Ovary (tissue), 3 donors: ENCODE measurements around the gene KLK11.

ENCODE experiments used
- CTCF ChIP-seq, 3 donors: fragments of 450-650 bp in 2 of 3; fragments of 200-600 bp in 1 of 3; IDR thresholded peaks; one replicate each; pipeline versions ENCODE4 v1.5.1 to v1.8.0; 2016 to 2022; ENCODE audit warnings: antibody characterized with exemption in 3 of 3, mild to moderate bottlenecking in 1 of 3
- EP300 ChIP-seq: sonication (generic); formaldehyde crosslinking; IDR thresholded peaks from one replicate; pipeline ENCODE4 v1.6.1; 2017; ENCODE audit warnings: antibody characterized with exemption
- POLR2A ChIP-seq: fragments of 450-650 bp; IDR thresholded peaks from one replicate; pipeline ENCODE4 v1.6.1; 2017; ENCODE audit warnings: antibody characterized with exemption, mild to moderate bottlenecking, moderate library complexity
- donor health status: DM: no; HTN: no; CAD: no.

- TF ChIP-seq CTCF (IDR thresholded peaks at IDR 0.05) (no peak), POLR2A (no peak), EP300 (no peak)
These were observed 20.6 kb upstream of the KLK11 start for GRCh38 chr19:51047031-51047335.
